ENCODE data around the gene SERF2. TPM values are rescaled to one million over a fixed set of nuclear protein-coding genes. Genes with fewer than 3 reads are reported as not detected.

SERF2 gene
- total and polyA plus RNA-seq, 2 of the 13 experiments (the other 11 are each of a cell fraction or from before 2014, with no cell fraction given) = 811 to 1,257 TPM

DNA sequence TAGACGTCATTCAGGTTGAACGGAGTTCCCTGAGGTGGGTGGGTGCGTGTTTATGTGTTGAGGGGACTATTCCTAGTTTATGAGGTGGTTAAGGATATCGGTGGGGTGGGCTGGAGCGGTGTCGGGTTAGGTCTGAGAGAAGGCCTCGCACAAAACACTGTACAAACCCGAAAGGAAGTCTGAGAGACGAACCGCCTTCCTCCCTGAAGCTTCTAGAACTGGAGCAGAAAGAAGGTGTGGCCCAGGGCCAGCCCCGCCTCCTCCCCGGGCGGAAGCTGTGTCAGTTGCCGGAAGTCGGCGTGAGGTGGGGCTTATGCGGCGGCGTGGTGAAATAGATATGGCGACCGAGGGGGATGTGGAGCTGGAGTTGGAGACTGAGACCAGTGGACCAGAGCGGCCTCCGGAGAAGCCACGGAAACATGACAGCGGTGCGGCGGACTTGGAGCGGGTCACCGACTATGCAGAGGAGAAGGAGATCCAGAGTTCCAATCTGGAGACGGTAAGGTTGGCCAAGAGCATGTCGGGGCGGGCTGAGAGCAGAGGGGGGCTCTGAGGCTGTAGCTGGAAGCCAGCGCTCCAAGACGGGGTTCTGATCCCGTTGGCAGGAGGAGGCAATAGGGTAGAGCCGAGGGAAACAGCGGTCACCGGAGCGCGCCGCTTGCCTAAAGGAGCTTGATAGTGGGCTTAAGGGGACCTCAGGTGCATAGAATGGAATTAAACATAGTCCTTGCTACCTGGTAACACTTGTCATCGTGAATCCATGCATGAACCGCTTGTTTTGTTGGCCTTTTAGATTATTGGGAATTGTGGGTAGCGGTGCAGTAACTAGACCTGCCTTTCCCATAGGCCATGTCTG is 8.4 kb downstream of the SERF2 start, which contains the start of gene HYPK (continued):
- TF ChIP-seq ZKSCAN8 (CRISPR knock-in tag; IDR thresholded peaks at IDR 0.05; ENCODE audit: borderline replicate concordance) = 0 out of 2 replicates have a peak, but pooled peaks have one; percentile 27
- no peak for TF ChIP-seq ZNF431 (CRISPR knock-in tag; IDR thresholded peaks at IDR 0.05; ENCODE audit: borderline replicate concordance, low read depth)
- TF ChIP-seq TARDBP (CRISPR knock-in tag; IDR thresholded peaks at IDR 0.05) = peak; percentile 78
- peak; percentile 91 for TF ChIP-seq POLR2G (IDR thresholded peaks at IDR 0.05; ENCODE audit: low read depth, low read length)
- TF ChIP-seq, protein P1, sequence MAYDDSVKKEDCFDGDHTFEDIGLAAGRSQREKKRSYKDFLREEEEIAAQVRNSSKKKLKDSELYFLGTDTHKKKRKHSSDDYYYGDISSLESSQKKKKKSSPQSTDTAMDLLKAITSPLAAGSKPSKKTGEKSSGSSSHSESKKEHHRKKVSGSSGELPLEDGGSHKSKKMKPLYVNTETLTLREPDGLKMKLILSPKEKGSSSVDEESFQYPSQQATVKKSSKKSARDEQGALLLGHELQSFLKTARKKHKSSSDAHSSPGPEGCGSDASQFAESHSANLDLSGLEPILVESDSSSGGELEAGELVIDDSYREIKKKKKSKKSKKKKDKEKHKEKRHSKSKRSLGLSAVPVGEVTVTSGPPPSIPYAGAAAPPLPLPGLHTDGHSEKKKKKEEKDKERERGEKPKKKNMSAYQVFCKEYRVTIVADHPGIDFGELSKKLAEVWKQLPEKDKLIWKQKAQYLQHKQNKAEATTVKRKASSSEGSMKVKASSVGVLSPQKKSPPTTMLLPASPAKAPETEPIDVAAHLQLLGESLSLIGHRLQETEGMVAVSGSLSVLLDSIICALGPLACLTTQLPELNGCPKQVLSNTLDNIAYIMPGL (CRISPR knock-in tag; IDR thresholded peaks at IDR 0.05; ENCODE audit: borderline replicate concordance in 1 of 2, low read depth in 1 of 2) = peak; percentile 79 to 81; a peak in 2 of 4 replicates
- TF ChIP-seq TMF1 (CRISPR knock-in tag; IDR thresholded peaks at IDR 0.05; ENCODE audit: low read depth) = no peak
- TF ChIP-seq, protein P2, sequence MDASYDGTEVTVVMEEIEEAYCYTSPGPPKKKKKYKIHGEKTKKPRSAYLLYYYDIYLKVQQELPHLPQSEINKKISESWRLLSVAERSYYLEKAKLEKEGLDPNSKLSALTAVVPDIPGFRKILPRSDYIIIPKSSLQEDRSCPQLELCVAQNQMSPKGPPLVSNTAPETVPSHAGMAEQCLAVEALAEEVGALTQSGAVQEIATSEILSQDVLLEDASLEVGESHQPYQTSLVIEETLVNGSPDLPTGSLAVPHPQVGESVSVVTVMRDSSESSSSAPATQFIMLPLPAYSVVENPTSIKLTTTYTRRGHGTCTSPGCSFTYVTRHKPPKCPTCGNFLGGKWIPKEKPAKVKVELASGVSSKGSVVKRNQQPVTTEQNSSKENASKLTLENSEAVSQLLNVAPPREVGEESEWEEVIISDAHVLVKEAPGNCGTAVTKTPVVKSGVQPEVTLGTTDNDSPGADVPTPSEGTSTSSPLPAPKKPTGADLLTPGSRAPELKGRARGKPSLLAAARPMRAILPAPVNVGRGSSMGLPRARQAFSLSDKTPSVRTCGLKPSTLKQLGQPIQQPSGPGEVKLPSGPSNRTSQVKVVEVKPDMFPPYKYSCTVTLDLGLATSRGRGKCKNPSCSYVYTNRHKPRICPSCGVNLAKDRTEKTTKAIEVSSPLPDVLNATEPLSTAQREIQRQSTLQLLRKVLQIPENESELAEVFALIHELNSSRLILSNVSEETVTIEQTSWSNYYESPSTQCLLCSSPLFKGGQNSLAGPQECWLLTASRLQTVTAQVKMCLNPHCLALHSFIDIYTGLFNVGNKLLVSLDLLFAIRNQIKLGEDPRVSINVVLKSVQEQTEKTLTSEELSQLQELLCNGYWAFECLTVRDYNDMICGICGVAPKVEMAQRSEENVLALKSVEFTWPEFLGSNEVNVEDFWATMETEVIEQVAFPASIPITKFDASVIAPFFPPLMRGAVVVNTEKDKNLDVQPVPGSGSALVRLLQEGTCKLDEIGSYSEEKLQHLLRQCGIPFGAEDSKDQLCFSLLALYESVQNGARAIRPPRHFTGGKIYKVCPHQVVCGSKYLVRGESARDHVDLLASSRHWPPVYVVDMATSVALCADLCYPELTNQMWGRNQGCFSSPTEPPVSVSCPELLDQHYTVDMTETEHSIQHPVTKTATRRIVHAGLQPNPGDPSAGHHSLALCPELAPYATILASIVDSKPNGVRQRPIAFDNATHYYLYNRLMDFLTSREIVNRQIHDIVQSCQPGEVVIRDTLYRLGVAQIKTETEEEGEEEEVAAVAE (CRISPR knock-in tag; IDR thresholded peaks at IDR 0.05; ENCODE audit: borderline replicate concordance) = 0 out of 2 replicates have a peak, but pooled peaks have one; percentile 48
- TF ChIP-seq RBM39 (IDR thresholded peaks at IDR 0.05; ENCODE audit: low read depth, low read length, poor library complexity, severe bottlenecking) = peak; percentile 67
- peak; percentile 37; the same call in 1 of the 2 replicates for TF ChIP-seq ZNF350 (CRISPR knock-in tag; IDR thresholded peaks at IDR 0.05; ENCODE audit: borderline replicate concordance, low read depth)
- TF ChIP-seq MIER2 (CRISPR knock-in tag; IDR thresholded peaks at IDR 0.05) = no peak
- TF ChIP-seq KDM5A (IDR thresholded peaks at IDR 0.05; ENCODE audit: borderline replicate concordance, low read length) = peak; percentile 73
- no peak; the same call in 1 of the 2 replicates for TF ChIP-seq ZNF143 (CRISPR knock-in tag; IDR thresholded peaks at IDR 0.05)
- TF ChIP-seq MXI1 (IDR thresholded peaks at IDR 0.05; ENCODE audit: borderline replicate concordance, low read depth, low read length) = peak; percentile 91; the same call in 1 of the 3 replicates
- TF ChIP-seq DNMT3B (CRISPR knock-in tag; conservative IDR thresholded peaks at IDR 0.05) = no peak; the same call in 1 of the 2 replicates
- TF ChIP-seq ZSCAN21 (CRISPR knock-in tag; IDR thresholded peaks at IDR 0.05; ENCODE audit: borderline replicate concordance) = peak; percentile 85
- no peak for TF ChIP-seq SMARCE1 (IDR thresholded peaks at IDR 0.05; ENCODE audit: borderline replicate concordance)
- no peak for TF ChIP-seq SMC3 (IDR thresholded peaks at IDR 0.05; ENCODE audit: low read length)
- TF ChIP-seq ZNF160 (CRISPR knock-in tag; IDR thresholded peaks at IDR 0.05) = no peak
- TF ChIP-seq SIX4 (CRISPR knock-in tag; IDR thresholded peaks at IDR 0.05) = 0 out of 2 replicates have a peak, but pooled peaks have one; percentile 13
- TF ChIP-seq, protein P3, sequence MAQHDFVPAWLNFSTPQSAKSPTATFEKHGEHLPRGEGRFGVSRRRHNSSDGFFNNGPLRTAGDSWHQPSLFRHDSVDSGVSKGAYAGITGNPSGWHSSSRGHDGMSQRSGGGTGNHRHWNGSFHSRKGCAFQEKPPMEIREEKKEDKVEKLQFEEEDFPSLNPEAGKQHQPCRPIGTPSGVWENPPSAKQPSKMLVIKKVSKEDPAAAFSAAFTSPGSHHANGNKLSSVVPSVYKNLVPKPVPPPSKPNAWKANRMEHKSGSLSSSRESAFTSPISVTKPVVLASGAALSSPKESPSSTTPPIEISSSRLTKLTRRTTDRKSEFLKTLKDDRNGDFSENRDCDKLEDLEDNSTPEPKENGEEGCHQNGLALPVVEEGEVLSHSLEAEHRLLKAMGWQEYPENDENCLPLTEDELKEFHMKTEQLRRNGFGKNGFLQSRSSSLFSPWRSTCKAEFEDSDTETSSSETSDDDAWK (CRISPR knock-in tag; IDR thresholded peaks at IDR 0.05) = no peak

All from HepG2 (cell line).